Stomach (tissue), 4 donors: ENCODE measurements around the gene MAGI2.

Experiments used
- CTCF ChIP-seq, 7 experiments: fragments of 450-650 bp in 4 of 7; fragments of 200-600 bp in 3 of 7; sonication (generic) in 3 of 7; IDR thresholded peaks; one replicate each; pipeline ENCODE4 v1.5.1; 2016 to 2019; ENCODE audit warnings: antibody characterized with exemption in 7 of 7, control low read depth in 2 of 7, mild to moderate bottlenecking in 1 of 7
- EP300 ChIP-seq: sonication (generic); formaldehyde crosslinking; IDR thresholded peaks from one replicate; pipeline ENCODE4 v1.6.1; 2017; ENCODE audit warnings: antibody characterized with exemption
- POLR2A ChIP-seq, 4 donors: fragments of 450-650 bp; IDR thresholded peaks; one replicate each; pipeline ENCODE4 v1.6.1; 2016; ENCODE audit warnings: antibody characterized with exemption in 4 of 4, control low read depth in 2 of 4, mild to moderate bottlenecking in 1 of 4, moderate library complexity in 1 of 4
- POLR2AphosphoS5 ChIP-seq, 3 donors: sonication (generic); formaldehyde crosslinking; IDR thresholded peaks; one replicate each; pipeline ENCODE4 v1.6.1; 2016; ENCODE audit warnings: antibody characterized with exemption in 3 of 3

DNA sequence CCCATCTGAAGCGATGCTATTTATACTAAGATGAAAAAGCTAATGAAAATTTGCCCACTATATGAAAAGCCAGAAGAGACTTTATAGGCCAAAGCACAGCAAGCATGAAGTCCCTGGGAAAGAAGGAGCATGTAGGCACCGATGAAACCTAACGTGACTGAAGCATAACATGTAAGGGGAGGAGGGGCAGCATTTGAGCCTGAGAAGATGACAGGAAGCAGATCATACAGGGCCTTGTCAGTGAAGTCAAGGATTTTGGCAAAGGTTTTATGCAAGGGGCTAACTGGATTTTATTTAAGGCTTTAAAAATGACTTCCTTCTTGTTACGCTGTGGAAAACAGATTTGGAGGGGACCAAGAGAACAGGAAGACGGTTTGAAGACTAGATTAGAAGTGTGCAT lies 910.9 kb downstream of the MAGI2 start:
- TF ChIP-seq CTCF (IDR thresholded peaks at IDR 0.05): no peak
- no peak for TF ChIP-seq POLR2A (IDR thresholded peaks at IDR 0.05)
- TF ChIP-seq POLR2AphosphoS5 (IDR thresholded peaks at IDR 0.05): no peak
- TF ChIP-seq EP300: no peak
